GM19023 (cell line): ENCODE measurements around the gene TBX1.

ENCODE experiments used
- ATAC-seq: cut with Tn5 transposase; IDR thresholded peaks from one replicate; pipeline ENCODE4 v1.9.1; 2021; ENCODE audit warnings: mild to moderate bottlenecking, moderate library complexity; ENCODE audit not compliant: unreplicated experiment

TBX1 gene

DNA sequence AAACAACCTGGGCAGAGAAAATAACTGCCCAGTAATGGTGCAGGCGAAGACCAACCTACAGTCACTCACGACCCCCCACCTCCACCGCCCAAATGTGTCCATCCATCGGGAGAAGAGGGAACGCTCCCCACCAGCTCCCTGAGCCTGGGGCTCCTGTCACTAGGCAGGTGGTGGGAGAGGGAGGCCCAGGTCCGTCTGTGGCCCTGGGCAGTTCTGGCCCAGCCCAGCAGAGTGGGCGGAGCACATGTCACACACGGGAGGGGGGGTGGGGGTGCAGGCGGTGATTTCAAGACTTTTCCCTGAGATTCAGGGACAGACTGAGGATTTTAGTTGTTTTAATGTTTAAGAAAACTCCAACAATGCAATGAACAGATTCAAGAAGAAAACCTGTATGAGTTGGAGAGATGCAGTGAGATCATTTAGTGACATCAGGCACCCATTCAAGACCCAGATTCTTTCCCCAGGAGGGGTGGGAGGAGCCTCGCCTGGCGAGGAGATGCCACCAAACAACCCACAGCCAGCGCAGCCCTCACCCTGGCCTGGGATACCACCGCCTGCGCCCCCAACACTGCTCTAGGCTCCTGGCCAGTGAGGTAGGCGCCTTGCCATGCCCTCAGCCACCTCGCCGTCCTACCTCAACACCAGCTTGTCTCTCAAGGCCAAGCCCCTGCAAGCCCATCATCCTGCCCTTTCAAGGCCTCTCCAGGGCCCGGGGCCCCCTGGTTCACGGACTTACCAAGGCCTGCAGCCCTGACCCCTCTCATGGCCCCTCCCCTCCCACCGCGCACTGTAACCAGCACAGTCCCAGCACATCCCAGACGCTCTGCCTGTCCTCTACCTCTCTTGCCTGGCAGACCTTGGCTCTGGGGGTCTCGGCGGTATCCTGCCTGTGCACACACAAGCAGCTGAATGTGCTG, 36.8 kb downstream of the TBX1 start:
- ATAC-seq, result no peak

DNA sequence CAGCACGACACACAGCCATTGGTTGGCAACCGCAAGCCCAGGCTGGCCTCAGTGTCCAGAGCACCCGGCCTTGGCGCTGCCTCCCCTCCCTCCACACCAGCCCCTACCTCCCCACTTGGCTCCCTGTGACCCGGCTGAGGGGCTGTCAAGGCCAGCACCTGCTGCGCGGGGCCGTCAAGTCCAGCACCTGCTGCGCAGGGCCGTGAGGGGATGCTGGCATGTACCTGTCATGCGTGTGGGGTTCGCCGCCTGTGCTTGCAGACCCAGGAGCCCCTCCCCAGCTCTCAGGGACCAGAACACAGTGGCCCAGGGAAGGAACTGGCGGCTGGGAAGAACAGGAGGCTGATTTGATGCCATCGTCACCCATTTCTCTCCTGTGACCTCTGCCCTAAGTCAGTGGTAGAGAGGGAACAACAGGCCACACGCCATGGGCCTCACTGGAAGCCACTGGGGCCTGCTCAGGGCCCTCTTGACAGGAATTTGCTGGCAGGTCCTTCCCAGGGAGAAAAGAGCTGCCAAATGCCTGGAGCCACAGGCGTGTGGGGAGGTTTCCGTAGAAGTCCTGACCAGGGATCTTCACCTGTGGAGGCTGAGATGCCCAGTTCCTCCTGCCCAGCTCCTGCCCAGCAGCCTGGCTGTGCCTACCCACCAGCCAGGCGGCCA, 37.6 kb downstream of the TBX1 start:
- no peak for ATAC-seq

DNA sequence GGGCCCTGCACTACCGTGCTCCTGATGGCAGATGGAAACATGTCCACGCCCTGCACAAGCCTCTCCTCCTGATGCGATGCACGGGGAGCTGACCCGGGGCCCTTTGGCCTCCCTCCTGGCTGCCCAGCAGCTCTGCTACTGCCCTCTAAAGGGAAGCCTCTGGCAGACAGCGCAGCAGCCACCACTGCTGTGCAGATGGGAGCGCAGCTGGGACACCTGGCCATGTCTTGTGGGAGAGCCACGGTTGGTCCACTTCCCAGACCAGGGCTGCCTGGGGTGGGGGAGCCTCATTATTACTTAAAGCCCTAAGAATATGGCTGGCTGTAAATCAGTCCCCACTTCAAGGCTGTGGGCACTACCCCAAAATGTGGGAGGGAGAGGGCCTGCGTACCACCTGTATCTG, 38.3 kb downstream of the TBX1 start:
- no peak for ATAC-seq

DNA sequence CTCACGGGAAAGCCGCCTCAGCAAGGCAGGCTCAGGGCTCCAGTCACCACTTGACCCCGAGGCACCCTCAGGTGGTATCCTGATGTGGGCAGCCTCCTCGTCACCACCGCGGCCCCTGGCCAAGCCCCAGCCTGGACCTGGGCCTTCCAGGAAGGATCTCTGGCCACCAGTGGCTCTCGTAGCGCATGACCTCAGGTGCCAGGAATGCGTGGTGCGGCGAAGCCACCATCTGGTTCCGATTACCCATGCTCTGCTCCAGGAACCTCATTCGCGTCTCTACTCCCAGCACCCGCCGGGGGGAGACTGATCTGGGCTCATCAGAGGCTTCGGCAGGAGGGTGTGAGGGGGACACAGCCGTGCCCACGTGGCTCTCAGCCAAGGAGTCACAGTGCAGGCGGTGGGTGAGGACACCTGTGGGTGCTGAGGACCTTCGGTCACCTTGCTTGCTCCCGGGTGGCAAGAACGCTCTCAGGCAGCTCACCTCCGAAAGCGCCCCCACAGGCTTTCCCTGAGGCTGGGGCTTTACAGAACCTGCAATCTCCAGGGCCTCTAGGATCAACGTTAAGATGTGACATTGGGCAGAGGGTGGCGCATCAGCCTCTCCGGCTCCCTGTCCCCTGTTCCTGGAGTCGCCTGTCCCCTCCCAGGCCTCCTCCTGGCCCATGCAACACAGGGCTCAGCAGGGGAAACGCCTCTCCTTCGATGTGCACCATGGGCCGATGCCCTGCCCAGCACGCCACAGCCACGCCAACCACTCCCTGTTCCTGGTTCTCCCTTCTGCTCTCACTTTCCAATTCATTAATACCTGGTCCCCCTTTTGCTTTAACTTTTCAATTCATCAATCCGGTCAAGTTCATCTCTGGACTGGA, 39.0 kb downstream of the TBX1 start:
- ATAC-seq, result no peak

DNA sequence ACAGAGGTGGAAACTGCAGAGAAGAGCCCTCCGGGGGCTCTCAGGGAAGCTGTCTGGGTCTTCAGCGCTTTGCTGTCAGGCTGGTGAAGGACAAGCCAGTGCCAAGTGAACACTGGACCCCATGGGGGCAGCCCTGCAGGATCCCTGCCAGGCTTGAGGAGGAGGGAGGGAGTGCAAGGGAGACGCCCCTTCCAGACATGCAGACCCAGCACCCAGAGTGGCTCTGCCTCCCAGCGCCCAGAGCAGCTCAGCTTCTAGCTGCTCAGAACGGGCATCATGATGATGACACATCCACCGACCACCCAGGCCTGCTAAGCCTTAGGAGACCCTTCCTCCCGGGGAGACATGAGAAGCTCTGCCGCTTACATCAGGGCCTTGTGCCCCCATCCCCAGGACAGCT, 39.7 kb downstream of the TBX1 start:
- ATAC-seq, result no peak

DNA sequence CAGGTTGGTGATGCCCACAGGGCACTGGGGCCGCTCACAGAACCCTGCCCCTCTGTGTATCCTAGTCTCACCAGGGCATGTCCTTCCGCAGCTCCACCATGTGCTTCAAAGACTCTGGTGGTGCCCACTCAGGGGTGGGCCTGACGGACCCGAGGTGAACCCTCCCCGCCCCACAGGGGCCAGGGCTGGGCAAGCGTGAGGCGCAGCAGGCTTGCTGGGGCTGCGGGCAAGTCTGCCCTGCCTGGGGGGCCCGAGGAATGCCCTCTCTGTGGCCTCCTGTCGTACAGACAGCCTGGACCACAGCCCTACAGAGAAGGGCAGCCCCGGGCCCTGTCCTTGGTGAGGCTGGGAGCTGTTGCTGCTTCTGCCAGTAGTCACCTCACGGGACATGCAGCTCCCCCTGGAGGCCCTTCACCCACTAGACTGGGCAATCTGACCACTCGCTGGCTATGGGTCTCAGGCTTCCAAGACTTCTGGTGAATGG, 40.2 kb downstream of the TBX1 start:
- ATAC-seq, result no peak

DNA sequence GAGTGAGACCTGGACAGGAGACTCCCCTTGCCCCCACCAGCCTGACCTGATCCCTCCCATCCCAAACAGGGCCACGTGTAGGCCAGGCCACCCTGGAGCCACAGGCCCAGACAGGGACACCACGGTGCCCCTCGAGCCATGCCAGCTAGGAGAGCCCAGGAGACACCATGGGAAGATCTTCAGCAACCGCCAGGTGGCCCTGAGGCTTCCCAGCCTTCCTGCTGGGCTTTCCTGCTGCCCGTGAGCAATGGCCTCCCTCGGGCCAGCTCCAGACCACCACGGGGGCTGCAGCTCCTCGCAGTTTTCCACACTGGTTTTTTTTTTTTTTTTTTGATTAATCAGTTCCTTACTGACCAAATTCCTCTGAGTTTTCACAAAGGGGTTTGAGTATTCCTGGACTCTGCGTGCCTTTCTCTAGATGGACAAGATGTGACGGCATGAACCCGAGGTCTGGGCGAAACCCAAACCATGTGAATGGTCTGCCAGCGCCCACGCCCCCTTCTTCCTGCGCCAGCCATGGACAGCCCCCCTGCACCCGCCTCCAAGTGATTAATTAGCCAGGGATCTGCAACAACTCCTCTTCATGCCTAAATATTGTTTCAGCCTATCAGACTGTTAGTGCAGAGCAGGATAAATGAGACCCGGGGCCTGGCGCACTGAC, 40.9 kb downstream of the TBX1 start:
- ATAC-seq, result no peak

DNA sequence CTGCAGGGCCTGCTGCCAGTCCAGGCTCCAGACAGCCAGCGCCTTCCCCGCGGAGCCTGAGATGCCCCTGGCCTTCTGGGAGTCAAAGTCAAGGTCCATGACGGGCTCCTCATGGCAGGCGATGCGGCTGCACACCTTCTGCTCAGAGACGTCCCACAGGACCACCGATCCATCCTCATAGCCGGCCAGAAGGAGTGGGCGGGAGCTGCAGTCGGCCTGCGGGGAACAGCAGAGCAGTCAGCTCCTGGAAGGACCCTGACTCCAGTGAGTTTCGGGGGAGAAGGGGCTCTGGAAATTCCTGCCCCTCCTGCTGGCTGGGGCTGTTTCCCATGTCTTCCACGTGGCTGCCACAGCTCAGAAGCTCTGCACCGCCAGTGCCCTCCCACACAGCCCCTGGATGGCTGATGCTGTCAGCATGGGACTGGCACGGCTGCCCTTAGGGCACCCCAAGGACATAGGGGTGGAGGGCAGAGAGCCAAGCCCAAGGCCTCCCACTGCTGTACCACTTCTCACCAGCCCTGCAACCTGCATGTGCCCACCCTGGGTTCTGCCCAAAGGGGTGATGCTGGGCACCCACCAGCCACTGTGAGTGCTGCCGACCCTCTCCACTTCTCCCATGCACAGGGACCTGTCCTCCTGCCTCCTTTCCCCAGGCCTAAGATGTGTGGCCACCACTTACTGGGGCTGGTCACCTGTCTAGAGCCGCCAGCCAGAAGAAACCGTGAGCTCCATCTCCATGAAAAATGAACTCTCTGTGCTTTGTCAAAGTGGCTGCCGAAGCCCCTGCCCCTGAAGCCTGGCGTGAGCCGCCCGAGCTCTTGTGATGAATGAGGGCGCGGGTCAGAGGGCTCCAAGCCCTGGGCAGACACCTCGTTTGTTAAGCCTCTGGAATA, 41.7 kb downstream of the TBX1 start:
- ATAC-seq, result no peak

DNA sequence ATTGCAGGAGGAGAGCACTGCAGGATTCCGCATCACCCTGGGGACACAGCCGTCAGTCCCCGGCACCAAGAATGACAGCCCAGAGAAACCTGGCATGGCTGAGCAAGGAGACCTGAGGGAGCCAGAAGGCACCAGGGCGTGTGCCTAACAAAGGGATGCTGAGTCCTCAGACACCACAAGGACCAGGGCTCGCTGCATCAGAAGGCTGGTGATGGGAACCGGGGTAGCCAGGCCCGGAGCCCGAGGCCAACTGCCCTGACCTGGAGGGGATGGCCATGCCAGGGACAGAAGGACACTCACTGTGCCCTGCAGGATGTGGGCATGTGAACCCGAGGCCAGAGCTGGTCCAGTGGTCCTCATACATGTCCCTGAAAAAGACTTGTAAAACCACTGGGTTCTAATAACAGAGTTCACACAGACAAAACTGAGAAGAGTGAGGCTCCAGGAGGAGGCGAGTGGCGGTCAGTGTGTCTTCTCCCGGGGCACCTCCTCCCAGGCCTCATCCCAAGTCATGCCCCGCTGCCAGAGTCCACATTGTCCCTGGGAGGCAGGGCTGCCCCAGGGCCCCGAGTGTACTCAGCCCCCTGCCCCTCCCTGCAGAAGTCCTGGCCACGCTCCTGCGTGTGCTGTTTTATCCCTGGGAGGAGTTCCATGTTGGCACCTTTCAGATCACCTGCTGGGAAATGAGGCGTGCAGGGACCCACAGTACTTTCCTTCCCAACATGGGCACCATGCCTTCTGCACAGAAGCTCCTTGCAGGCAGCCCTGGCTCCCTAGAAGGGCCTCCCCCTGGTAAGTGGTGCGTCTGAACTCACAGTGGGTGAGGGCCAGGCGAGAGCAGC, 42.5 kb downstream of the TBX1 start:
- ATAC-seq, result no peak

DNA sequence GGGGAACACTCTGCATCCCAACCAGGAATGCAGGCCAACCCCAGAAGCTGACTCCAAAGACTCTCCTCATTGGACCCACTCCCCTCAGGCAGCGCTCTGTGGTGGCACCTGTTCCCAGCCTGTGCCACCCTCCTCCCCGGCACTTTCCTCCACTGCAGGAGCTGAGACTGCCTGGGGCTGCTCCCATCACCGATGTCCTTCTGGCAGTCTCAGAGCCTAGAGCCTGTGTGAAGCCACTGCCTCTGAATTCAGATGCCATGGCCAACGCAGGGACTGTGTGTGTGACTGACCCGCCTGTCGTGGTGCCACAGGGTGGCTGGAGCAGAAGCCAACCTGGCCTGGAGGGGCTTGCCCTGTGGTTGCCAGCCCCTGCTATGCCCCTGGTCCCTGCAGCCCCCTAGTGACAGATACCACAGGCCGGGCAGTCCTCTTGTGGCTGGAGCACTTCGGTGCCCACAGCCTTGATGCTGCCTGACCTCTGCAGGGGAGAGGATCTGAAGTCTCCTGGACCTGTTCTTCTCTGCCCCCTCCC, 43.2 kb downstream of the TBX1 start:
- no peak for ATAC-seq

DNA sequence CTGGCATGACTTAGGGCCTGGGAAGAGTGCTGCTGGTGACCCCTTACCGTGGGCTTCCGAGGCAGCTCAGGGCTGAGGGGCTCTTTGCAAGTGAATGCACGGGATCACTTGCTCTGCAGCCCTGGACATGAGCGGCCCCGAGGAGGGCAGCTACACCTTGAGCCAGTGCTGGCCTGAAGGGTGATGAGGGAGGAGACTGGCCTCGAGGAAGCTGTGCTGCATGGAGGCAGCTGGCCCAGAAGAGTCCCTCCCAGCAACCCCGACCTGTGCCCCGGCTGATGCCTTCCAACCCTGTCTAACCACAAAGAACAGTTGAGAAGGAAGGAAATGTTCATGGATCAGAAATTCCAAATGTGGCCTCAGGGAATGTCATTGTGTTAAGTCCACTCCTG, 45.2 kb downstream of the TBX1 start:
- ATAC-seq, result no peak

DNA sequence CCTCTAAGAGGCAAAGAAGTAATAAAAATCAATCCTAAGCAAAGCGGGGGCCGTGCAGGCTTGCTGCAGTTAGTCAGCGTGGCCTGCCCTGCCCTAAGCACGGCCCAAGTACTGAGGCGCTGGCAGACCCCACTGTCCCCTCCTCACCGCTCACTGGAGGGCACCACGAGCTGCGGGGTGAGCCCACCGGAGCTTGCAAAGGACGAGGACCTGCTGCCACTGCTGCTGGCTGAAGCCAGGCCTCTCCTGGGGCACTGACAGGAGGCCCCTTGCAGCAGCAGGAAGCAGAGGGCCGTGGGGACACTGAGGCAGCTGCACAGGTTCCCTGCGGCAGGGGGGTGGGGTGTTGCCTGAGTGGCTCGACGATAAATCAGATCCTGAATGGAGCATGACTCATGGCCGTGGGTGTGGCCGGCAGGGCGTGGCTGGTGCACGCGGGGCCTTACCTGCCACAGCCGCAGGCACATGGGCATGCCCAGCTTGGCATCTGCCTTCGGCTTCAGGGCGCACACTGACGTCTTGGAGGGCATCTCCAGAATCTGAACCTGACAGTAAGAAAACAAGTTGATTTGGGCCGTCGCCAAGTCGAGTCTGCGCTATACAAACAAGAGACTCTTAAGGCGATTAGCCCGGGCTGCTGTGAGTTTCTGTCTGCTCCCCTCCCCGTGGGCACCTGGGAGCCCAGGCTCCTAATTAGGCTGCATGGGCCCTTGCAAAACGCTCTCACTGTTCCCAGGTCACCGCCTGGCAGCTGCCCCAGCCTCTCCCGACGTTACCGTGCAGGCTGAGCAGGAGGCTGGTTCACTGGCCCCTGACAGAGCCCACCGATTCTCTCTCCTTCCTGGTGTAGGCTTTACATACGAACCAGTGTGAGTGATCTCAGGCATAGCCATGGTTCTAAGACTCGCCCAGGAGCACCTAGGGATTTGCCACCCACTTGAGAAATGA, 45.9 kb downstream of the TBX1 start:
- no peak for ATAC-seq

DNA sequence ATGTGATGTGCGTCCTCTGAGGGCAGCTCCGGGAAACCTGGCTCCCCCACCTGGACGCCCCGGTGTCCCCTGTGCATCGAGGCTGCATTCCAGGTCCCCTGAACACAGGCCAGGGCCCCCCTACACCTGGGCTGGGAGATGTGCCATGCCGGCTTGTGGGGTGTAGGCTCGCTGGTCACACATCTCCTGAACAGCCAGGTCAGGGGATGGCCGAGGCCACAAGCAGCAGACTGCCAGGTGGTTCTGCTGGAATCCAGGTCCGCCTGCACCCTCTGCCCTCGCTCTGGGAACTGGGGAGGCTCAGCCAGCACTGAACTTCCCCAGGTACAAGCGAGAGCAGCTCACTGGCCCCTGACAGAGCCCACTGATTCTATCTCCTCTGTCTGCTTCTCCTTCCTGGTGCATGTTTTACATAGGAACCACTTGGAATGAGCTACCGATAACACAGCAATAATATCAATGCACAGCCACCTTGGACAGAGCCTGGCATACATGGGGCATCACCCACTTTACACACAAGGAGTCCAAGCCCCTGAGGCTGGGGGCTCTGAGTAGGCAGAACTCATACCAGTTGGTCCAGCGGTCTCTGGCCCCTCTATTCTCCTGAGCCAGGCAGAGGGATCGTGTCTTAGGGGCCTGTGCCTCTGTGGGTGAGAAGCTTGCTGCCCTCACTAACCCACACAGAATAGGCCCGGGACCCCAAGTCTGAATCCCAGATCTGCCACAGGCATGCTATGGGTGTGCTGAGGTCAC, 46.8 kb downstream of the TBX1 start:
- no peak for ATAC-seq

DNA sequence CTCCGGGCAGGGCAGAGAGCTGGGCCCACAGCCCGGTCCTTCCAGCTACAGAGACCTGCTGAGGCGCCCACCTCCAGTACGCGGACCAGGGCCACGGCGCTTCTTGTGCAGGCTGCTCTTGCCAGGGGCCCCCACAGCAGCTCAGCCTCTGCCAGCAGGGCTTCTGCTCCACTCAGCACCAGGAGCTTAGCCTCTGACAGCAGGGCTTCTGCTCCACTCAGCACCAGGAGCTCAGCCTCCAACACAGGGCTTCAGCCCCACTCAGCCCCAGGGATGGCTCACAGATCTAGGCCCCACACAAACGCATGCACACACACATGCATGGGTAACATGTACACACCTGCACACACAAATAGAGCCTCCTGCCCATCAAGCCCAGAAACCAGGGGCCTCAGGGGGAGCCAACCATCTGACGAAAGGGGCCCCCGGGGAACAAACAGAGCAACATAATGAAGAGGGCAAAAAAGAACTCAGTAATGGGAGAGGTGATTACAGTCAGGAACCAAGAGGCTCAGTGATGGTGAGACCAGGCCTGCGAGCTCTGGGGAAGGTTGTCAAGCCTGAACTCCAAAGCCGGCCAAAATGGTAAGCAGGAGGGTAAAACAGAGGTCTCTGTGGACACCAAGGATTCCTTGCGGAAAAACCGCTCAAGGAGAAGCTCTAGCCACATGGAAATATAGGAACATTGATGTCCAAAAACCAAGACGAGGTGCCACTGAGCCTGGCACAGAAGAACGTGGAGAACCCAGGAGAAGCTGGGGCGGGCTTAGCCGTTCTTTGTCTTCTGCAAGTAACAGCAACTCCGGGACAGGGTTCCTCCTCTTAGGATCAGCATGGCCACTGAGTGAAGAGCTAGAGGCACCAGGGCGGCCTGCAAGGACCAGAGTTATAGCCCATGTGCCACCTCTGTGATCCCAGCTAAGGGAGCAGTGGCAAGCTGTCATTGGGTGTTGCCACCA, 47.6 kb downstream of the TBX1 start:
- ATAC-seq, result no peak

DNA sequence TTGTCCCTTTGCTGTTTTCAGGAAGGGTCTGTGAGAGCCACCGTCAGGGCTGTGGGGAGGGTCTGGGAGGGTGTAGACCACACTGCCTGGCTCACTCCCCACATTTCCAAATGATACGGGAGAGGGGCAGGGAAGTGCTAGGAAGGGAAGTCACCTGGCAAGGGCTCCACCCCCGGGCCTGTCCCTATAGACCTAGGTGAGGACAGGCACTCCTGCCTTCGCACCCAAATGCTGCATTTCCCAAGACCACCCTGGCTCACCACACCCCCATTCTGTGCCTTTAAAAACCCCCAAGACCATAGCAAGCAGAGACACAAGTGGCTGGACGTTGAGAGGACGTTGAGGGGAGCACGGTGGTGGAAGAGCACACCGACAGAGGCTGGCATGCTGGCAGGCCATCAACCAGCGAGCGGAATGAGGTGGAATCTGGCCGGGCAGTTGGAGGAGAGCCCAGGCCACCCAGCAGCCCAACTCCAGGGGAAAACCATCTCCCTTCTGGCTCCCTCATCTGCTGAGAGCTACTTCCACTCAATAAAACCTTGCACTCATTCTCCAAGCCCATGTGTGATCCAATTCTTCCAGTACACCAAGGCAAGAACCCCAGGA, 48.4 kb downstream of the TBX1 start:
- ATAC-seq, result no peak
